Stimulated activated naive CD8-positive, alpha-beta T cell treated with anti-CD3 and anti-CD28 coated beads, Interleukin-15, amount 100 ng/mL, for 72 hours (primary cell): Measurements from ENCODE around the gene RASSF5.

Experiments used
- ATAC-seq: fragments of 150-1000 bp; cut with Tn5 transposase; 2 replicates; pipeline ENCODE4 v1.10.0; 2021; ENCODE audit warnings: mild to moderate bottlenecking, moderate library complexity
- DNase-seq, 2 donors: peaks; one replicate each; pipeline ENCODE4 v3.0.0; 2021 to 2022
- H3K27ac Mint-ChIP-seq, 2 donors: one replicate each; pipeline ENCODE4 v1.8.0; 2022; ENCODE audit warnings: mild to moderate bottlenecking in 2 of 2, mixed read lengths in 2 of 2, moderate library complexity in 2 of 2
- H3K27me3 Mint-ChIP-seq: one replicate; pipeline ENCODE4 v1.8.0; 2022; ENCODE audit warnings: mixed read lengths
- H3K4me1 Mint-ChIP-seq: one replicate; pipeline ENCODE4 v1.8.0; 2022; ENCODE audit warnings: mild to moderate bottlenecking, mixed read lengths
- H3K4me3 Mint-ChIP-seq, 2 donors: one replicate each; pipeline ENCODE4 v1.8.0; 2022; ENCODE audit warnings: mild to moderate bottlenecking in 2 of 2, mixed read lengths in 2 of 2, moderate library complexity in 1 of 2
- H3K9me3 Mint-ChIP-seq, 2 donors: one replicate each; pipeline ENCODE4 v1.8.0; 2022; ENCODE audit warnings: mixed read lengths in 2 of 2

RASSF5 gene

GRCh38 chr1:206513312-206514111, 6.2 kb downstream of the RASSF5 start:
- peaks cover 17% of the 10 kb centered on the region for H3K4me1 Mint-ChIP-seq
- peak overlapping the region in 1 of 2 donors; percentile 43 for H3K27ac Mint-ChIP-seq
- no peak for DNase-seq
- H3K9me3 Mint-ChIP-seq, result no peaks in the 10 kb centered on the region
- no peak overlapping the region for H3K4me3 Mint-ChIP-seq
- peaks cover 60% of the 10 kb centered on the region for H3K27me3 Mint-ChIP-seq
- no peak for ATAC-seq

GRCh38 chr1:206514813-206515387, 7.6 kb downstream of the RASSF5 start:
- ATAC-seq (no peak), DNase-seq (no peak)
- Mint-ChIP-seq H3K4me1 (peaks cover 9% of the 10 kb centered on the region), H3K4me3 (no peak overlapping the region), H3K27me3 (peaks cover 46% of the 10 kb centered on the region), H3K27ac (no peak overlapping the region), H3K9me3 (no peaks in the 10 kb centered on the region)

GRCh38 chr1:206516728-206516990, 9.3 kb downstream of the RASSF5 start:
- no peak for ATAC-seq
- Mint-ChIP-seq H3K4me1 (peaks cover 9% of the 10 kb centered on the region), H3K4me3 (no peak overlapping the region), H3K27ac (no peak overlapping the region), H3K9me3 (no peaks in the 10 kb centered on the region), H3K27me3 (peaks cover 34% of the 10 kb centered on the region)
- DNase-seq, result no peak

- H3K27me3 Mint-ChIP-seq, result peaks cover 25% of the 10 kb centered on the region
- no peak for ATAC-seq
- no peak for DNase-seq
- peaks cover 9% of the 10 kb centered on the region for H3K4me1 Mint-ChIP-seq
- H3K4me3 Mint-ChIP-seq, result no peak overlapping the region
- H3K27ac Mint-ChIP-seq, result no peak overlapping the region
- no peaks in the 10 kb centered on the region for H3K9me3 Mint-ChIP-seq
Measured at GRCh38 chr1:206517784-206518183, 10.5 kb downstream of the RASSF5 start.

- no peak overlapping the region for H3K4me3 Mint-ChIP-seq
- DNase-seq (no peak), ATAC-seq (no peak)
- H3K9me3 Mint-ChIP-seq, result no peaks in the 10 kb centered on the region
- H3K27me3 Mint-ChIP-seq, result peaks cover 21% of the 10 kb centered on the region
- H3K27ac Mint-ChIP-seq, result no peak overlapping the region
- H3K4me1 Mint-ChIP-seq, result peaks cover 9% of the 10 kb centered on the region
Measured at GRCh38 chr1:206518206-206518605, 10.9 kb downstream of the RASSF5 start.

- no peaks in the 10 kb centered on the region for H3K9me3 Mint-ChIP-seq
- H3K4me3 Mint-ChIP-seq, result no peak overlapping the region
- H3K4me1 Mint-ChIP-seq, result peaks cover 9% of the 10 kb centered on the region
- no peak overlapping the region for H3K27ac Mint-ChIP-seq
- H3K27me3 Mint-ChIP-seq, result peaks cover 15% of the 10 kb centered on the region
- DNase-seq (no peak), ATAC-seq (no peak)
Measured at GRCh38 chr1:206518743-206519142, 11.4 kb downstream of the RASSF5 start.

- no peaks in the 10 kb centered on the region for H3K27me3 Mint-ChIP-seq
- DNase-seq (no peak), ATAC-seq (no peak)
- peak overlapping the region in 1 of 2 donors; percentile 71 for H3K27ac Mint-ChIP-seq
- peaks cover 11% of the 10 kb centered on the region for H3K4me1 Mint-ChIP-seq
- H3K9me3 Mint-ChIP-seq, result no peaks in the 10 kb centered on the region
- H3K4me3 Mint-ChIP-seq, result no peak overlapping the region
Measured at GRCh38 chr1:206521127-206521526, 13.8 kb downstream of the RASSF5 start.

- no peaks in the 10 kb centered on the region for H3K27me3 Mint-ChIP-seq
- no peak overlapping the region for H3K4me3 Mint-ChIP-seq
- ATAC-seq (no peak), DNase-seq (no peak)
- peaks cover 7% of the 10 kb centered on the region for H3K4me1 Mint-ChIP-seq
- no peaks in the 10 kb centered on the region for H3K9me3 Mint-ChIP-seq
- no peak overlapping the region for H3K27ac Mint-ChIP-seq
Measured at GRCh38 chr1:206521694-206522402, 14.5 kb downstream of the RASSF5 start.

GRCh38 chr1:206524739-206525364, 17.5 kb downstream of the RASSF5 start:
- no peak for DNase-seq
- H3K9me3 Mint-ChIP-seq, result no peaks in the 10 kb centered on the region

GRCh38 chr1:206526064-206526911, 19.0 kb downstream of the RASSF5 start:
- Mint-ChIP-seq H3K4me1 (peaks cover 7% of the 10 kb centered on the region), H3K9me3 (no peaks in the 10 kb centered on the region), H3K27ac (no peak overlapping the region), H3K27me3 (no peaks in the 10 kb centered on the region), H3K4me3 (no peak overlapping the region)
- no peak for DNase-seq
- no peak for ATAC-seq

More at GRCh38 chr1:206524739-206525364, 17.5 kb downstream of the RASSF5 start:
- no peak overlapping the region for H3K4me3 Mint-ChIP-seq
- peak; percentile 49 for ATAC-seq
- H3K27ac Mint-ChIP-seq, result no peak overlapping the region
- H3K27me3 Mint-ChIP-seq, result no peaks in the 10 kb centered on the region
- H3K4me1 Mint-ChIP-seq, result peaks cover 7% of the 10 kb centered on the region

GRCh38 chr1:206529425-206529824, 22.1 kb downstream of the RASSF5 start:
- DNase-seq (no peak), ATAC-seq (no peak)
- Mint-ChIP-seq H3K9me3 (no peaks in the 10 kb centered on the region), H3K27me3 (no peaks in the 10 kb centered on the region), H3K27ac (no peak overlapping the region), H3K4me3 (no peak overlapping the region), H3K4me1 (peaks cover 7% of the 10 kb centered on the region)

GRCh38 chr1:206532368-206532767, 25.0 kb downstream of the RASSF5 start:
- Mint-ChIP-seq H3K27ac (no peak overlapping the region), H3K27me3 (no peaks in the 10 kb centered on the region), H3K4me3 (no peak overlapping the region), H3K4me1 (no peaks in the 10 kb centered on the region), H3K9me3 (no peaks in the 10 kb centered on the region)
- DNase-seq (no peak), ATAC-seq (no peak)

- H3K4me3 Mint-ChIP-seq, result no peak overlapping the region
- DNase-seq, result no peak
- no peaks in the 10 kb centered on the region for H3K9me3 Mint-ChIP-seq
- no peak for ATAC-seq
- no peaks in the 10 kb centered on the region for H3K27me3 Mint-ChIP-seq
- H3K27ac Mint-ChIP-seq, result no peak overlapping the region
- peaks cover under 1% of the 10 kb centered on the region for H3K4me1 Mint-ChIP-seq
Measured at GRCh38 chr1:206534552-206534951, 27.2 kb downstream of the RASSF5 start.

GRCh38 chr1:206535853-206536188, 28.5 kb downstream of the RASSF5 start:
- no peaks in the 10 kb centered on the region for H3K9me3 Mint-ChIP-seq
- no peak for DNase-seq
- H3K27me3 Mint-ChIP-seq, result no peaks in the 10 kb centered on the region
- no peak overlapping the region for H3K27ac Mint-ChIP-seq
- peaks cover 13% of the 10 kb centered on the region for H3K4me1 Mint-ChIP-seq
- no peak for ATAC-seq
- H3K4me3 Mint-ChIP-seq, result no peak overlapping the region

- no peak overlapping the region for H3K4me3 Mint-ChIP-seq
- peaks cover 13% of the 10 kb centered on the region for H3K4me1 Mint-ChIP-seq
- H3K9me3 Mint-ChIP-seq, result no peaks in the 10 kb centered on the region
- no peak for ATAC-seq
- H3K27me3 Mint-ChIP-seq, result no peaks in the 10 kb centered on the region
- no peak for DNase-seq
- no peak overlapping the region for H3K27ac Mint-ChIP-seq
Measured at GRCh38 chr1:206537141-206537540, 29.8 kb downstream of the RASSF5 start.
